ENCODE results near the gene FNIP1.

GRCh38 chr5:131746423-131746822 lies 50.4 kb downstream of the FNIP1 start:
- TF ChIP-seq FOSL1 (tag; conservative IDR thresholded peaks at IDR 0.05): no peak
- TF ChIP-seq SNRNP70 (optimal IDR thresholded peaks at IDR 0.05; ENCODE audit: low read depth, low read length): no peak
- no peak for TF ChIP-seq NR4A1 (CRISPR knock-in tag; IDR thresholded peaks at IDR 0.05)
- no peak for TF ChIP-seq NR4A1 (tag; IDR thresholded peaks at IDR 0.05)
- TF ChIP-seq ZNF239 (CRISPR knock-in tag; IDR thresholded peaks at IDR 0.05): no peak
- no peak for TF ChIP-seq ZZZ3 (IDR thresholded peaks at IDR 0.05)
- TF ChIP-seq FOXM1 (IDR thresholded peaks at IDR 0.05; ENCODE audit: low read depth): no peak
- TF ChIP-seq FOXM1 (CRISPR knock-in tag; IDR thresholded peaks at IDR 0.05; ENCODE audit: low read depth): no peak
- TF ChIP-seq ZBTB11 (CRISPR knock-in tag; IDR thresholded peaks at IDR 0.05): no peak
- no peak for TF ChIP-seq ELF4 (CRISPR knock-in tag; IDR thresholded peaks at IDR 0.05)
- TF ChIP-seq RBM39 (optimal IDR thresholded peaks at IDR 0.05; ENCODE audit: low read depth, low read length): no peak
- no peak for TF ChIP-seq ZBTB34 (CRISPR knock-in tag; IDR thresholded peaks at IDR 0.05)
- TF ChIP-seq GMEB1 (CRISPR knock-in tag; IDR thresholded peaks at IDR 0.05): no peak
- TF ChIP-seq RAD21 (CRISPR knock-in tag; conservative IDR thresholded peaks at IDR 0.05 in 1 of 2, IDR thresholded peaks at IDR 0.05 in 1 of 2): no peak
- no peak for TF ChIP-seq PCBP2 (IDR thresholded peaks at IDR 0.05; ENCODE audit: low read depth, low read length, poor library complexity, severe bottlenecking)

Measured in K562 (cell line).